ENCODE results near the gene PDE6C. TPM values are rescaled to one million over a fixed set of nuclear protein-coding genes. Genes with fewer than 3 reads are reported as not detected.

Gene PDE6C
- total and polyA plus RNA-seq, 2 of the 8 experiments (the other 6 are each of a cell fraction or from before 2014, with no cell fraction given): not detected

- TF ChIP-seq USF2 (IDR thresholded peaks at IDR 0.05; ENCODE audit: low read length): no peak
These were observed 58.7 kb downstream of the PDE6C start (continued) for GRCh38 chr10:93671042-93671441.

All from H1 (cell line).